NB4 (cell line): Measurements from ENCODE around the gene HAPLN3.

Experiments used
- DNase-seq: peaks from one replicate; pipeline ENCODE4 v3.0.0; 2010; ENCODE audit warnings: low read depth
- H3K4me3 ChIP-seq: one replicate; pipeline ENCODE4 v1.5.1; 2011; ENCODE audit warnings: mild to moderate bottlenecking, low read depth, low read length, moderate library complexity
- MAX ChIP-seq: IDR thresholded peaks from 2 replicates; pipeline ENCODE4 v1.6.1; 2011; ENCODE audit warnings: low read depth, low read length
- MYC ChIP-seq: IDR thresholded peaks from 2 replicates; pipeline ENCODE4 v1.6.1; 2011; ENCODE audit warnings: low read depth, low read length
- POLR2A ChIP-seq: IDR thresholded peaks from 2 replicates; pipeline ENCODE4 v1.6.1; 2011; ENCODE audit warnings: mild to moderate bottlenecking; ENCODE audit not compliant: insufficient read length; ENCODE audit errors: extremely low read depth
- TF ChIP-seq, protein P1 (sequence below): IDR thresholded peaks from one replicate; pipeline ENCODE4 v1.5.1; 2012; ENCODE audit warnings: low read depth, low read length

Gene HAPLN3

GRCh38 chr15:88901508-88902220 is 6.3 kb upstream of the HAPLN3 start:
- TF ChIP-seq, protein P1, sequence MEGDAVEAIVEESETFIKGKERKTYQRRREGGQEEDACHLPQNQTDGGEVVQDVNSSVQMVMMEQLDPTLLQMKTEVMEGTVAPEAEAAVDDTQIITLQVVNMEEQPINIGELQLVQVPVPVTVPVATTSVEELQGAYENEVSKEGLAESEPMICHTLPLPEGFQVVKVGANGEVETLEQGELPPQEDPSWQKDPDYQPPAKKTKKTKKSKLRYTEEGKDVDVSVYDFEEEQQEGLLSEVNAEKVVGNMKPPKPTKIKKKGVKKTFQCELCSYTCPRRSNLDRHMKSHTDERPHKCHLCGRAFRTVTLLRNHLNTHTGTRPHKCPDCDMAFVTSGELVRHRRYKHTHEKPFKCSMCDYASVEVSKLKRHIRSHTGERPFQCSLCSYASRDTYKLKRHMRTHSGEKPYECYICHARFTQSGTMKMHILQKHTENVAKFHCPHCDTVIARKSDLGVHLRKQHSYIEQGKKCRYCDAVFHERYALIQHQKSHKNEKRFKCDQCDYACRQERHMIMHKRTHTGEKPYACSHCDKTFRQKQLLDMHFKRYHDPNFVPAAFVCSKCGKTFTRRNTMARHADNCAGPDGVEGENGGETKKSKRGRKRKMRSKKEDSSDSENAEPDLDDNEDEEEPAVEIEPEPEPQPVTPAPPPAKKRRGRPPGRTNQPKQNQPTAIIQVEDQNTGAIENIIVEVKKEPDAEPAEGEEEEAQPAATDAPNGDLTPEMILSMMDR: no peak
- TF ChIP-seq MAX (no peak), POLR2A (no peak), MYC (no peak)
- H3K4me3 ChIP-seq: no peak overlapping the region
- DNase-seq: no peak

GRCh38 chr15:88900982-88901418 is 5.7 kb upstream of the HAPLN3 start:
- TF ChIP-seq, protein P1: no peak
- TF ChIP-seq MAX (no peak), MYC (no peak), POLR2A (no peak)
- H3K4me3 ChIP-seq: no peak overlapping the region
- DNase-seq: no peak

DNA sequence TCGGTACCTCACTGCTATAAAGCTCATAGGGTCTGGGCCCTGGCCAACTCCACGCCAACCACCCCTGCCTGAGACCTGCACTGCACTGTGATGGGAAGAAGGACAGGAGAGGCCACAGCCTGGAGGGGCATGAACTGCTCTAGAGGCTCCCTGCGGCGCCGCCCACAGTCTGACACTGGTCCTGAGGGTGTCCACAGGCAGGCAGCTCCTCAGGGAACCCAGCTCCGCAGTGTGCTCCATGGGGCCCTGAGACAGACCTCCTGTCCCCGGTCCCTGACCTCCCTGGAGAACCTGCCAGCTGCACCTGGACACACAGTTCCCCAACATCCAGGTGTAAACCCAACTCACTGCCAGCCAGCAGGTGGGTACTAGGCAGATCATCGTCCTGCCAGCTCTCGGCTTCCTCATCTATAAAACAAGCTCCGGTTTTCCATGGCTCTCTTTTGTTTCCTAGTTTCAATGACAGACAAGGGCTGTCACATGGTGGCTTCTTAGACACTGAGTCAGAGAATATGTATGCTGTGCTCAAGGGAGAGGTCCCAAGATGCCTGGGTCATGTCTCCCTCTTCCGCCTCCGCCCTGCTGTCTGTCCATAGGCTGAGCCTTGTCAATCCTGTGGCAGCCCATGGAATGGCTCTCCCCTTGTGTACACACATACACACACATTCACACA is 5.1 kb upstream of the HAPLN3 start:
- no peak for DNase-seq
- TF ChIP-seq MAX: no peak
- no peak for TF ChIP-seq POLR2A
- TF ChIP-seq, protein P1: no peak
- no peak for TF ChIP-seq MYC
- H3K4me3 ChIP-seq: no peak overlapping the region

DNA sequence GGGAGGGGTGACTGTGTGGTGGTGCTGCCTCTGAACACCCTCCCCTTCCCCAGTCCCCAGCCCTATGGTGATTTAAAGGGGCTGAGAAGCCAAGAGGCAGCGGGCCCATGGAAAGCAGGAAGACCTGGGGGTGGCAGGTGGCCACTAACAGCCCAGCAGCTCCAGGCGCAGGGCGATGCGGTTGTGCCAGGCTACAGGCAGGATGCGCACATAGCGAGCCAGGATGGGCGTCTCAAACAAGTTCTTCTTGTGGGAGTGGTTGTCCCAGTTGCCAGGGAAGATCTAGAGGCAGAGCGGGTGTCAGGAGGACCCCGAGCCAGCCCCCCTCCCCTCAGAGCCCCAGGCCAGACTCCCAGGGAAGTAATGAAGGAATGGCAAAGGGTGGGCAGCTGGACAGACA is 3.9 kb upstream of the HAPLN3 start:
- DNase-seq: no peak
- no peak overlapping the region for H3K4me3 ChIP-seq
- no peak for TF ChIP-seq MAX
- no peak for TF ChIP-seq MYC
- TF ChIP-seq POLR2A: no peak
- TF ChIP-seq, protein P1: no peak

GRCh38 chr15:88898736-88899135 is 3.4 kb upstream of the HAPLN3 start:
- DNase-seq: no peak

More at GRCh38 chr15:88898736-88899135, 3.4 kb upstream of the HAPLN3 start:
- H3K4me3 ChIP-seq: no peak overlapping the region
- TF ChIP-seq, protein P1: no peak
- no peak for TF ChIP-seq MAX
- no peak for TF ChIP-seq POLR2A
- no peak for TF ChIP-seq MYC
